ENCODE results near the gene PATL2.
"Not testable (repeated sequence)": the region's sequence is repeated elsewhere in the genome, so short reads cannot be mapped to it uniquely, and the experiment has no call there.

The PATL2 gene

GRCh38 chr15:44690245-44690644 lies 20.9 kb downstream of the PATL2 start:
- not testable (repeated sequence) for DNase-seq (ENCODE audit: low read depth)

- not testable (repeated sequence) for DNase-seq (ENCODE audit: low read depth)
Measured at GRCh38 chr15:44689318-44689717, 21.8 kb downstream of the PATL2 start.

GRCh38 chr15:44682809-44683682 lies 28.1 kb downstream of the PATL2 start:
- peak; percentile 58 for DNase-seq (ENCODE audit: low read depth)

- DNase-seq (ENCODE audit: low read depth), result no peak
Measured at GRCh38 chr15:44682211-44682610, 28.9 kb downstream of the PATL2 start.

- DNase-seq (ENCODE audit: low read depth), result no peak
Measured at GRCh38 chr15:44676676-44677075, 34.4 kb downstream of the PATL2 start.

GRCh38 chr15:44675911-44676310 lies 35.2 kb downstream of the PATL2 start:
- no peak for DNase-seq (ENCODE audit: low read depth)

- no peak for DNase-seq (ENCODE audit: low read depth)
Measured at GRCh38 chr15:44673639-44674038, 37.5 kb downstream of the PATL2 start.

GRCh38 chr15:44670087-44670950 lies 40.8 kb downstream of the PATL2 start:
- no peak for DNase-seq (ENCODE audit: low read depth)

- no peak for DNase-seq (ENCODE audit: low read depth)
Measured at GRCh38 chr15:44668921-44669320, 42.2 kb downstream of the PATL2 start.

GRCh38 chr15:44667039-44667360 lies 44.1 kb downstream of the PATL2 start:
- DNase-seq (ENCODE audit: low read depth), result no peak

- DNase-seq (ENCODE audit: low read depth), result no peak
Measured at GRCh38 chr15:44666210-44667038, 44.7 kb downstream of the PATL2 start.

- DNase-seq (ENCODE audit: low read depth), result peak; percentile 95
Measured at GRCh38 chr15:44663410-44664308, 47.5 kb downstream of the PATL2 start, which contains the start of gene SPG11. Gene SPG11, minus strand, starts transcription at chr15:44663662. Its CDS starts 15 bp downstream, at chr15:44663647.

- DNase-seq (ENCODE audit: low read depth), result peak; percentile 70
Measured at GRCh38 chr15:44662478-44663409, 48.4 kb downstream of the PATL2 start.

- no peak for DNase-seq (ENCODE audit: low read depth)
Measured at GRCh38 chr15:44661576-44661975, 49.5 kb downstream of the PATL2 start.

GRCh38 chr15:44659056-44659455 lies 52.1 kb downstream of the PATL2 start:
- DNase-seq (ENCODE audit: low read depth), result no peak

GRCh38 chr15:44657378-44657777 lies 53.7 kb downstream of the PATL2 start:
- DNase-seq (ENCODE audit: low read depth), result no peak

GRCh38 chr15:44656913-44657312 lies 54.2 kb downstream of the PATL2 start:
- DNase-seq (ENCODE audit: low read depth), result no peak

- no peak for DNase-seq (ENCODE audit: low read depth)
Measured at GRCh38 chr15:44656298-44656697, 54.8 kb downstream of the PATL2 start.

- no peak for DNase-seq (ENCODE audit: low read depth)
Measured at GRCh38 chr15:44654858-44655257, 56.3 kb downstream of the PATL2 start.

- no peak for DNase-seq (ENCODE audit: low read depth)
Measured at GRCh38 chr15:44647637-44648036, 63.5 kb downstream of the PATL2 start.
